HTERT RPE-1 (cell line): ENCODE results near the gene ACP3.

ENCODE experiments used
- in situ Hi-C: fragments of 300-500 bp; cut with MboI; formaldehyde crosslinking; loops from 4 replicates; pipeline ENCODE4 v1.14.3; 2020; ENCODE audit warnings: low sequenced_read_pairs

The ACP3 gene

GRCh38 chr3:132311841-132312240, 5.4 kb upstream of the ACP3 start:
- in situ Hi-C loops, result no loop called here

- in situ Hi-C loops, result no loop called here
Measured at GRCh38 chr3:132315851-132316250, 1.4 kb upstream of the ACP3 start.

GRCh38 chr3:132318451-132318850, 1.2 kb downstream of the ACP3 start:
- in situ Hi-C loops, result no loop called here

- in situ Hi-C loops, result no loop called here
Measured at GRCh38 chr3:132321304-132321703, 4.1 kb downstream of the ACP3 start.

- in situ Hi-C loops, result no loop called here
Measured at GRCh38 chr3:132325103-132325606, 7.9 kb downstream of the ACP3 start.

GRCh38 chr3:132325634-132326033, 8.4 kb downstream of the ACP3 start:
- in situ Hi-C loops, result no loop called here

GRCh38 chr3:132326251-132326650, 9.0 kb downstream of the ACP3 start:
- in situ Hi-C loops, result no loop called here

GRCh38 chr3:132332082-132332481, 14.9 kb downstream of the ACP3 start:
- in situ Hi-C loops, result no loop called here

GRCh38 chr3:132332508-132332907, 15.3 kb downstream of the ACP3 start:
- in situ Hi-C loops, result no loop called here

GRCh38 chr3:132341746-132342145, 24.5 kb downstream of the ACP3 start:
- in situ Hi-C loops, result no loop called here

GRCh38 chr3:132342183-132342582, 25.0 kb downstream of the ACP3 start:
- in situ Hi-C loops, result no loop called here

- in situ Hi-C loops, result no loop called here
Measured at GRCh38 chr3:132342610-132343009, 25.4 kb downstream of the ACP3 start.

GRCh38 chr3:132343018-132343612, 25.9 kb downstream of the ACP3 start:
- in situ Hi-C loops, result no loop called here

- in situ Hi-C loops, result no loop called here
Measured at GRCh38 chr3:132344666-132345280, 27.6 kb downstream of the ACP3 start.

GRCh38 chr3:132346841-132347736, 29.9 kb downstream of the ACP3 start:
- in situ Hi-C loops, result no loop called here

GRCh38 chr3:132347811-132348210, 30.6 kb downstream of the ACP3 start:
- in situ Hi-C loops, result no loop called here

- in situ Hi-C loops, result no loop called here
Measured at GRCh38 chr3:132348531-132348930, 31.3 kb downstream of the ACP3 start.

- in situ Hi-C loops, result no loop called here
Measured at GRCh38 chr3:132350814-132351213, 33.6 kb downstream of the ACP3 start.

- in situ Hi-C loops, result no loop called here
Measured at GRCh38 chr3:132351222-132351806, 34.1 kb downstream of the ACP3 start.

- in situ Hi-C loops, result no loop called here
Measured at GRCh38 chr3:132352556-132353143, 35.4 kb downstream of the ACP3 start.
